ENCODE data around the gene SIRT5.

Gene SIRT5

DNA sequence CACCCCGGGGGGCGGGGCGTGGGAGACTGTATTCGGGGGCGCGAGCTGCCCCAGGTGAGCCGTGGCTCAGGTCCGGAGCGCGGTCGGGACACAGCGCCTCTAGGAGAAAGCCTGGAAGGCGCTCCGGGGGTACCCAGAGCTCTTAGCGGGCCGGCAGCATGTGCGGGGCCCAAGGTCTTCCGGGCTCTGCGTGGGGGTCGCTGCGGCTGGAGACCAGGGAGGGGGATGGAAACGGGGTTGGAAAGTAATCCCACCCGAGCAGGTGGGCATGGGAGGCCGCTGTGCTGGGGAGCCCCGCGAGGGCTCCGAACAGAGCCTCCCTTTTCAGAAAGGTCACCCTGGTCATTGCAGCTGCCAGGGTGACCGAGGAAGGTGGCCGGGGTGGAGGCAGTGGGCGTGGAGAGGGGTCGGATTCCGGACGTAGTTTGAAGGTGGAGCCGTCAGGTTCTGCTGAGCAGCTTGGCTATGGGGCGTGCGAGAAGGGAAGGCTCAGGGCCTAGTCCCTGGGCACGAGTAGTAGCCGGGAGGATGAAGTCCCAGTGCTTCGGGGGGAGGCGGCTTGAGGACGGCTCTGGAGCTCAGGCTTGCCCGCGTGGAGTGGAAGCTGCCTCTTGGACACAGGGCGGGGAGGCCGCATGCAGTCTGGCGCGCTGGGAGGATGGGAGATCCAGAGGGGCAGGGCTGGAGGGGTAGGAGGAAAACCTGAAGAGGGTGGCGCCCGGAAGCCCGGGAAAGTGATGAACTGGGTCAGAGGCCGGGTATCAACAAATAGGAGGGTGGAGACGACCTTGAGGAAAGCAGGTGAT, at the start of gene SIRT5:
SIRT5 (plus strand) TSS at position 31 of the 806 bp plus-strand sequence. CDS start 9,510 bp downstream, outside the sequence.
- peak; percentile 59 to 67 for DNase-seq (ENCODE audit: low read depth in 2 of 2)

DNA sequence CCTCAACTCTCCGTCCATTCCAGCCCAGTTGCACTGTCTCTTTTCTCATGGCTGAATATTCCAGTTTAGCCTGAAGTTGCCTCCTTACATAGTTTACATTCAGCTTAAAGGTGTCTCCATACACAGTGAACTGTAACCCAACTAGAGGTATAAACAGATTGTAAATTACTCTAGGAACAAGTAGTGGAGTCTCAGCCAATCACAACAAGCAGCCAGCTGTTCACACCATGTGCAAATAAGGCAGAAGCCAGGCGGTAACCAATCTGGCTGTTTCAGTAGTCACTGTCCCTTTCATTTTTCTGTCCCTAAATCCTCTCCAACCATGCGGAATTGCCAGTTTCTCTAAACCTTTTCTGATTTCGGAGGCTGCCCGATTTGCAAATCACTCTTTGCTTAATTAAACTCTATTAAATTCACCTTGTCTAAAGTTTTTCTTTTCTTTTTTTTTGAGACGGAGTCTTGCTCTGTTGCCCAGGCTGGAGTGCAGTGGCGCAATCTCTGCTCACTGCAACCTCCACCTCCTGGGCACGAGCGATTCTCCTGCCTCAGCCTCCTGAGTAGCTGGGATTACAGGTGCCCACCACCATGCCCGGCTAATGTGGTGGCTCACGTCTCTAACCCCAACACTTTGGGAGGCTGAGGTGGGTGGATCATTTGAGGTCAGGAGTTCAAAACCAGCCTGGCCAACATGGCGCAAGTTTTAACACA, 49.4 kb upstream of the SIRT5 start:
- no peak for DNase-seq (ENCODE audit: low read depth in 2 of 2)

- DNase-seq (ENCODE audit: low read depth in 2 of 2) = no peak
These were observed 48.1 kb upstream of the SIRT5 start for GRCh38 chr6:13526357-13526726.

- peak in 1 of 2 donors; percentile 8 for DNase-seq (ENCODE audit: low read depth in 2 of 2)
These were observed 47.4 kb upstream of the SIRT5 start for GRCh38 chr6:13526727-13527670.

GRCh38 chr6:13527671-13528056, 46.7 kb upstream of the SIRT5 start:
- no peak for DNase-seq (ENCODE audit: low read depth in 2 of 2)

- DNase-seq (ENCODE audit: low read depth in 2 of 2) = no peak
These were observed 46.2 kb upstream of the SIRT5 start for GRCh38 chr6:13528232-13528631.

DNA sequence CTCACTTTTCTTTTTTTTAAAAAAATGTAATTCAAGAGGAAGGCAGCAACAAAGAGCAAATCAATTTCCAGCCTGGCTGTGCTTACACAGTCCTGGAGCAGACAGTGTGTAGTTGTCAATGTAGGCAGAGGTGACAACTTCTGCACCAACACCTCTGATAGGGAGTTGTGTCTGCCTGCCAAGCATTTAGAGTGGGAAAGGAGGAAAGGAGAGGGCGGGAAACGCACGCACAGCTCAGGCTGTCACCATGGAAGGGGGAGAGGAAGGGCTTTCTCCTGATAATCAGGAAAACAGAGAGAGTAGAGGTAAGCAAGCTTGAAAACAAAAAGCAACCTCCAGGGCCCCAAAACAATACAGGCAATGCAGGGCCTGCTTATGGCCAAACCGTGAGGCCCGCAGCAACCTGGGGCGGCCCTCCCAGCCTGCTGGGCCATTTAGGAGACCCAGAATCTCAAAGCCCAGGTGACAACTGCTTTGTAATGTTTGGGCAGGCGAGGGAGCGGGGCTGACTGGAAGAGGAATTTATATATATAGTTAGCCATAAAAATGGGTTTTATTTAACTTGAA, 45.5 kb upstream of the SIRT5 start:
- no peak for DNase-seq (ENCODE audit: low read depth in 2 of 2)

- DNase-seq (ENCODE audit: low read depth in 2 of 2) = no peak
These were observed 42.4 kb upstream of the SIRT5 start for GRCh38 chr6:13531956-13532355.

DNA sequence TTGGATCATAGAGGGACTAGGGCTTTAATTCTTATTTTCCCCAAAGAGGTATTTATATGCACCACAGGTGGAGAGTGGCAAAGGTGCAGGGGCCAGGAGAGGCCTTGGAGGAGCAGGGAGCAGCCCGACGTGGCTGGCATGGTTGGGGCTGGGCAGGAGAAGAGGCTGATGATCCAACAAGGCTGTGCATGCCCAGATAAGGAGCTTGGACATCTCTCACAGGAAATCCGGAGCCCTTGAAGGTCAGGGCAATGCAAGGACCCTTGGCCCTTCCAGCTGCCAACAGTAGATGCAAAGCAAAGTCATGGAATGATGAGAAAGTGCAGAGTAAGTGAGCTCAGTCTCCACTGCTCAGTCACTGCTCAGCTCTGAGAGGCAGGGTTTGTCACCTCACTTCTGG, 39.9 kb upstream of the SIRT5 start:
- no peak for DNase-seq (ENCODE audit: low read depth in 2 of 2)

- no peak for DNase-seq (ENCODE audit: low read depth in 2 of 2)
These were observed 39.1 kb upstream of the SIRT5 start for GRCh38 chr6:13535306-13535705.

DNA sequence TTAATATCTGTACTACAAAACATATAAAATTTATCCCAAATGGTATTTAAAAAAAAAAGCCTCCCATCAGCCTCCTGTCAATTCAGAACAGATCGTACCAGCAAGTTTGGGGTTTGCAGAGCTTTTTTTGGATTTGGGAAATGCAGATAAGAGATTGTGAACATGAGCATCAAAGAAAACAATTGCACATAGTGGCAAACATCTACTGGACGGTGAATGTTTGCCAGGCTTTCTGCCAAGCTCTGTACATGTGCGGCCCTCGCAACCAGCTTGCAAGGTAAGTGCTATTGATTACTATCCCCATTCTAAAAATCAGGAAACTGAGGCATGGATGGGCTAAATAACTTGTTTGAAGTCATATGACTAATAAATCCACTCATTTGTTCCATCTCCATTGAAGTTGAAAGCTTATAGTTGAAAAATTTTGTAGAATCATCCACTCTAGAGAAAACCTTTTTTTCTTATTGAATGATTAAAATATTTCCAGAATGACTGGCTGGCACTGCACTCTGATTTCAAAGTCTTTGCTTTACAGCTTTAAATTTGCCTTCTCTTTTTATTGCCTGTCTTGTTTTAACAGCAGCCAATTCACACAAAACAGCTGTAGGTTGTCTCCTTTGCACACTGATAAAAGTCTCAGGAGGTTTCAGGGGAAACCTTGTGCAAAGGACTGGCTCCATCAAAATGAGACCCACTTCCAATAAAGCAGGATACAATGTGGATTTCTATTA, 37.4 kb upstream of the SIRT5 start:
- no peak for DNase-seq (ENCODE audit: low read depth in 2 of 2)

- no peak for DNase-seq (ENCODE audit: low read depth in 2 of 2)
These were observed 36.9 kb upstream of the SIRT5 start for GRCh38 chr6:13537527-13537897.

DNA sequence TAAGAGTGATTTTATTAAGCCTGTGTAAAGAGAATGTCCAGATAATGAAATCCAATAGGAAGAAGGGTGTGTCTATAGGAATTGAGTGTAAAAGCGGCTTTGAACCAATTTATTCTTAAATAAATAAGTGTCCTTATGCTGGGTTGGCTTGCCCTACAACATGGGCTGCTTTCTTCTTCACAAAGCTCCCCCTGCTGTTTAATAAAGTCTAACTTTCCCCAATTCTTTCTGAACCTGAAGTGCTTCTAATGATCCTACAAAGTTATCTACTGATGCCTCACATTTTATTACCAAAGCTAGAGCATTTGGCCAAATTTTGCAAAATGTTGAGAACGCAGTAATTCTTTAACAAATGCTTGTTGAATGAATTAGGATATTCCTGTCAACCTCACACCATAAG, 36.3 kb upstream of the SIRT5 start:
- no peak for DNase-seq (ENCODE audit: low read depth in 2 of 2)

GRCh38 chr6:13538600-13538999, 35.8 kb upstream of the SIRT5 start:
- DNase-seq (ENCODE audit: low read depth in 2 of 2) = no peak

- no peak for DNase-seq (ENCODE audit: low read depth in 2 of 2)
These were observed 34.8 kb upstream of the SIRT5 start for GRCh38 chr6:13539572-13539971.

- no peak for DNase-seq (ENCODE audit: low read depth in 2 of 2)
These were observed 32.9 kb upstream of the SIRT5 start for GRCh38 chr6:13541496-13541895.

DNA sequence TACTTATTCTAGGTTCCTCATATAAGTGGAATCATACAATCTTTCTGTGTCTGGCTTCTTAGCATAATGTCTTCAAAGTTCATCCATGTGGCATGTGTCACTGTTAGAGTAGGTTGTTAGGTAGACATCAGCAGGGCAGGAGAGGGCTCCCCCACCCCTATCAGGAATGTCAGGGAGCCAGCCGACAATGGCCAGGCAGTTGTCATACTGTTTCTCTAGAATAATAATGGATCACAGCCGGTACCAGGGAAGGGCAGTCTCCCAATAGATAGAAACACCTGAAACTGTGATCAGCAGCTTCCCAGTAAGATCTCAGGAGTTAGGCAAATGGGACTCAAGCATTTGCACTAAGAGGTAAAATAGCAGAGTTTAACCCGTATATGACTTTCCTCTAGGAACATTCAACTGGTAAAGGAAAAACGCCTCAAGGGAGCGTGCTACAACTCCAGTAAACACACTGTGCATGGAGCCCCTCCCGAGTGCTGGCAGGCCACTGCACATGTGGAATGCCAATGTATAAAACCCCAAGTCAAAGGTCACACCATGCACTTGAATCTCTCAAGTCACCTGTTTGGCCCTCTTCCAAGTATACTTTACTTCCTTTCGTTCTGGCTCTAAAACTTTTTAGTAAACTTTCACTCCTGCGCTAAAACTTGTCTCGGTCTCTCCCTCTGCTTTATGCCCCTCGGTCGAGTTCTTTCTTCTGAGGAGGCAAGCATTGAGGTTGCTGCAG, 29.8 kb upstream of the SIRT5 start:
- DNase-seq (ENCODE audit: low read depth in 2 of 2) = no peak

DNA sequence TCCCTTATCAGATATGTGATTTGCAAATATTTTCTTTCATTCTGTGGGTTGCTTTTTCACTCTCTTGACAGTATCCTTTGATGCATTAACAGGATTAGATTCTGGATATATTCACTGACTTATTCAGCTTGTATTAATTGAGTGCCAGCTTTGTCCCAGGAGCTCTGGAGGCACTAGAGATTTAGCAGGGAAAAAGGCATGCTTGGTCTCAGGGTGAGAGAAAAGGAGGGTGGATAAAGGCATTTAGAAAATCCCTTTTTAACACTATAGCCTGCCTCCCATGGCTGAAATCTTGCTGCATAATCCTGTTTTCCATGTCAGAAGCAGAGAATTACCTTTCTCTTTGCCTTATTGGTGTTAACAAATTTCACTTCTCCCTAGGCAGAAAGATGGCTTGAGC, 28.5 kb upstream of the SIRT5 start:
- no peak for DNase-seq (ENCODE audit: low read depth in 2 of 2)

DNA sequence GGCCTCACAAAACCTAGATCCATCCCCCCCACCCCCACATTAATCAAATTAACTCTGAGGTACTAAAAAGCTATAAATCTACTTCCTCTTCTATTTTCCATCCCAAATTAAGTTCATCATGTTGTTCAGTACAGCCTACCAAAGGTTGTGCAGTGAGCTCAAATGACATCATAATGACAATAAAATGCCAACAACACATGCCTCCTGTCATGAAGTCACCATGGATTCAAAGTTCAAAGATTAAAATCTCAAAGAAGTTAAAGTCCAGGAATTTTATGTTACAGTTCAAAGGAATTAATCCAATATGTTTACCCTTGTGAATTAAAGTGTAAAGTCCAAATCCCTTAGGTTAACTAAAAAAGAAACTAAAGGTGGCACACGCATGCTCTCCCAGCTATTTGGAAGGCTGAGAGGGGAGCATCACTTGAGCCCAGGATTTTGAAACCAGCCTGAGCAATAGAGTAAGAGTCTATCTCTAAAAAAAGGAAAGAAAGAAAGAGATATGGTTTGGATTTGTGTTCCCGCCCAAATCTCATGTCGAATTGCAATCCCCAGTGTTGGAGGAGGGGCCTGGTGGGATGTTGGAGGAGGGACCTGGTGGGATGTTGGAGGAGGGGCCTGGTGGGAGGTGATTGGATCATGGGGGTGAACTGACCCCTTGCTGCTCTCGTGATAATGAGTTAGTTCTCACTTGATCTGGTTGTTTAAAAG, 25.7 kb upstream of the SIRT5 start:
- DNase-seq (ENCODE audit: low read depth in 2 of 2) = no peak

DNA sequence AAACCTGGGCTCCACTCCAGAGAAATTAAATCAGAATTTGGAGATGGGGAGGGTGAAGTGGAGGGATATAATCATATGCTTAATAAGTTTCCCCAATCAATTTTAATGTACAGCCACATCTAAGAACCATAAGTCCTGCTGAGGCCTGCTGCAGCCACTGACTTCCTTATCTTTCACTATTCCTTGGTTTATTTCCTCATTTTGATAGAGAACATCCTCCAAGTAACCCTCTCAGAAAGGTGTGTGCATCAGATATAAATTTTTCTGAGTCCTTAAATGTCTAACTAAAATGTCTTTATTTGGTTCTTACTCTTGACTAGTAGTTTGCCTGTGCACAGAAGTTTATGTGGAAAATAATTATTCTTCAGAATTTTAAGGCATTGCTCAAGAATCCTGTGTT, 23.7 kb upstream of the SIRT5 start:
- no peak for DNase-seq (ENCODE audit: low read depth in 2 of 2)
